IgD-negative memory B cell (primary cell): ENCODE data around the gene TEX2. TPM values are rescaled to one million over a fixed set of nuclear protein-coding genes. Genes with fewer than 3 reads are reported as not detected.

ENCODE experiments used
- H3K27ac Mint-ChIP-seq, 3 donors: one replicate each; pipeline ENCODE4 v1.8.0; 2020 to 2022; ENCODE audit warnings: mild to moderate bottlenecking in 3 of 3, mixed read lengths in 3 of 3, moderate library complexity in 1 of 3
- H3K27me3 Mint-ChIP-seq: one replicate; pipeline ENCODE4 v1.8.0; 2021; ENCODE audit warnings: mixed read lengths
- H3K36me3 Mint-ChIP-seq: one replicate; pipeline ENCODE4 v1.8.0; 2020; ENCODE audit warnings: mild to moderate bottlenecking, mixed read lengths
- H3K4me1 Mint-ChIP-seq, 3 donors: one replicate each; pipeline ENCODE4 v1.8.0; 2020 to 2022; ENCODE audit warnings: mixed read lengths in 3 of 3, mild to moderate bottlenecking in 1 of 3
- H3K4me3 Mint-ChIP-seq, 4 donors: one replicate each; pipeline ENCODE4 v1.8.0; 2020 to 2022; ENCODE audit warnings: mild to moderate bottlenecking in 4 of 4, mixed read lengths in 4 of 4, moderate library complexity in 3 of 4
- H3K9me3 Mint-ChIP-seq, 3 donors: one replicate each; pipeline ENCODE4 v1.8.0; 2020 to 2021; ENCODE audit warnings: mixed read lengths in 3 of 3, mild to moderate bottlenecking in 1 of 3
- polyA plus RNA-seq: library from polyadenylated mRNA; unstranded; fragments of 300-500 nt; fragmentation: Illumina TruSeq; gene quantifications from one replicate; pipeline ENCODE4 v1.2.3, GENCODE V29; 2021

Gene TEX2
- 2.8 TPM for polyA plus RNA-seq

GRCh38 chr17:64263000-64263766 lies at the start of gene TEX2:
Gene TEX2, minus strand, starts transcription at chr17:64263260. Its CDS starts 49,043 bp downstream, at chr17:64214217.
- Mint-ChIP-seq H3K36me3 (peaks cover 1% of the 10 kb centered on the region), H3K4me1 (peaks cover 15 to 28% (median 16%) of the 10 kb centered on the region in 3 donors), H3K27ac (peak within 1 kb of the TSS; percentile 69 to 91 (median 86)), H3K9me3 (no peaks in the 10 kb centered on the region), H3K27me3 (no peaks in the 10 kb centered on the region), H3K4me3 (peak within 1 kb of the TSS; percentile 90 to 97 (median 94))

GRCh38 chr17:64309710-64310109 lies 46.6 kb upstream of the TEX2 start:
- Mint-ChIP-seq H3K4me3 (no peak overlapping the region), H3K36me3 (no peaks in the 10 kb centered on the region), H3K27me3 (peaks cover 1% of the 10 kb centered on the region), H3K27ac (no peak overlapping the region), H3K4me1 (peaks cover 0 to 2% (median 2%) of the 10 kb centered on the region in 3 donors), H3K9me3 (no peaks in the 10 kb centered on the region)

- no peak overlapping the region for H3K4me3 Mint-ChIP-seq
- H3K4me1 Mint-ChIP-seq, result peaks cover 0 to 2% (median 2%) of the 10 kb centered on the region in 3 donors
- no peaks in the 10 kb centered on the region for H3K27me3 Mint-ChIP-seq
- H3K36me3 Mint-ChIP-seq, result no peaks in the 10 kb centered on the region
- no peak overlapping the region for H3K27ac Mint-ChIP-seq
- H3K9me3 Mint-ChIP-seq, result no peaks in the 10 kb centered on the region
Measured at GRCh38 chr17:64309021-64309420, 46.0 kb upstream of the TEX2 start.

GRCh38 chr17:64306850-64307463 lies 43.9 kb upstream of the TEX2 start:
- Mint-ChIP-seq H3K36me3 (no peaks in the 10 kb centered on the region), H3K9me3 (no peaks in the 10 kb centered on the region), H3K4me1 (peaks cover 0 to 2% (median 2%) of the 10 kb centered on the region in 3 donors), H3K27me3 (no peaks in the 10 kb centered on the region), H3K4me3 (no peak overlapping the region), H3K27ac (peak overlapping the region in 2 of 3 donors; percentile 53 to 71)

GRCh38 chr17:64304551-64304950 lies 41.5 kb upstream of the TEX2 start:
- Mint-ChIP-seq H3K4me1 (peaks cover 0 to 2% (median 2%) of the 10 kb centered on the region in 3 donors), H3K4me3 (no peak overlapping the region), H3K36me3 (no peaks in the 10 kb centered on the region), H3K27me3 (peaks cover under 1% of the 10 kb centered on the region), H3K27ac (no peak overlapping the region), H3K9me3 (no peaks in the 10 kb centered on the region)

GRCh38 chr17:64300699-64300965 lies 37.6 kb upstream of the TEX2 start:
- Mint-ChIP-seq H3K9me3 (no peaks in the 10 kb centered on the region), H3K27ac (no peak overlapping the region), H3K27me3 (peaks cover 5% of the 10 kb centered on the region), H3K4me3 (no peak overlapping the region), H3K4me1 (no peaks in the 10 kb centered on the region), H3K36me3 (no peaks in the 10 kb centered on the region)

GRCh38 chr17:64297467-64298088 lies 34.5 kb upstream of the TEX2 start:
- Mint-ChIP-seq H3K4me3 (no peak overlapping the region), H3K9me3 (no peaks in the 10 kb centered on the region), H3K4me1 (no peaks in the 10 kb centered on the region), H3K27me3 (peaks cover 7% of the 10 kb centered on the region), H3K27ac (peak overlapping the region in 1 of 3 donors; percentile 53), H3K36me3 (no peaks in the 10 kb centered on the region)

GRCh38 chr17:64296246-64296645 lies 33.2 kb upstream of the TEX2 start:
- Mint-ChIP-seq H3K27me3 (peaks cover 7% of the 10 kb centered on the region), H3K9me3 (peaks cover 0 to 4% (median 2%) of the 10 kb centered on the region in 3 donors), H3K36me3 (no peaks in the 10 kb centered on the region), H3K4me3 (no peak overlapping the region), H3K4me1 (no peaks in the 10 kb centered on the region), H3K27ac (no peak overlapping the region)

- Mint-ChIP-seq H3K4me3 (no peak overlapping the region), H3K4me1 (no peaks in the 10 kb centered on the region), H3K27ac (no peak overlapping the region), H3K27me3 (peaks cover 7% of the 10 kb centered on the region), H3K9me3 (peaks cover 3 to 8% (median 4%) of the 10 kb centered on the region in 3 donors), H3K36me3 (no peaks in the 10 kb centered on the region)
Measured at GRCh38 chr17:64295146-64295545, 32.1 kb upstream of the TEX2 start.

GRCh38 chr17:64291268-64291851 lies 28.3 kb upstream of the TEX2 start:
- peaks cover 3 to 8% (median 4%) of the 10 kb centered on the region in 3 donors for H3K9me3 Mint-ChIP-seq
- H3K27me3 Mint-ChIP-seq, result peaks cover 3% of the 10 kb centered on the region
- H3K36me3 Mint-ChIP-seq, result no peaks in the 10 kb centered on the region
- H3K4me3 Mint-ChIP-seq, result no peak overlapping the region
- peaks cover 0 to 2% (median 0%) of the 10 kb centered on the region in 3 donors for H3K4me1 Mint-ChIP-seq
- H3K27ac Mint-ChIP-seq, result no peak overlapping the region

GRCh38 chr17:64289741-64290141 lies 26.7 kb upstream of the TEX2 start:
- peaks cover 0 to 2% (median 0%) of the 10 kb centered on the region in 3 donors for H3K4me1 Mint-ChIP-seq
- peaks cover 2% of the 10 kb centered on the region for H3K36me3 Mint-ChIP-seq
- H3K27me3 Mint-ChIP-seq, result peaks cover 3% of the 10 kb centered on the region
- no peak overlapping the region for H3K27ac Mint-ChIP-seq
- peaks cover 3 to 8% (median 4%) of the 10 kb centered on the region in 3 donors for H3K9me3 Mint-ChIP-seq
- no peak overlapping the region for H3K4me3 Mint-ChIP-seq

- Mint-ChIP-seq H3K36me3 (peaks cover 2% of the 10 kb centered on the region), H3K27me3 (no peaks in the 10 kb centered on the region)
Measured at GRCh38 chr17:64282753-64283080, 19.7 kb upstream of the TEX2 start.

GRCh38 chr17:64281962-64282752 lies 19.1 kb upstream of the TEX2 start:
- H3K27ac Mint-ChIP-seq, result no peak overlapping the region
- H3K4me3 Mint-ChIP-seq, result no peak overlapping the region
- H3K27me3 Mint-ChIP-seq, result no peaks in the 10 kb centered on the region
- H3K4me1 Mint-ChIP-seq, result peaks cover 0 to 8% (median 0%) of the 10 kb centered on the region in 3 donors
- H3K36me3 Mint-ChIP-seq, result peaks cover 2% of the 10 kb centered on the region
- no peaks in the 10 kb centered on the region for H3K9me3 Mint-ChIP-seq

More at GRCh38 chr17:64282753-64283080, 19.7 kb upstream of the TEX2 start:
- peaks cover 0 to 8% (median 0%) of the 10 kb centered on the region in 3 donors for H3K4me1 Mint-ChIP-seq
- H3K9me3 Mint-ChIP-seq, result no peaks in the 10 kb centered on the region
- H3K27ac Mint-ChIP-seq, result no peak overlapping the region
- H3K4me3 Mint-ChIP-seq, result no peak overlapping the region

- peaks cover 0 to 8% (median 0%) of the 10 kb centered on the region in 3 donors for H3K4me1 Mint-ChIP-seq
- no peak overlapping the region for H3K4me3 Mint-ChIP-seq
- H3K9me3 Mint-ChIP-seq, result no peaks in the 10 kb centered on the region
- H3K36me3 Mint-ChIP-seq, result no peaks in the 10 kb centered on the region
- no peak overlapping the region for H3K27ac Mint-ChIP-seq
- H3K27me3 Mint-ChIP-seq, result no peaks in the 10 kb centered on the region
Measured at GRCh38 chr17:64278614-64279013, 15.6 kb upstream of the TEX2 start.
